Keratinocyte (primary cell): ENCODE results near the gene L3MBTL3. TPM values are rescaled to one million over a fixed set of nuclear protein-coding genes. Genes with fewer than 3 reads are reported as not detected.

Experiments used
- DNase-seq: peaks from one replicate; pipeline ENCODE4 v3.0.0-alpha.2; 2011; ENCODE audit warnings: low read depth, missing footprints, low spot score
- FAIRE-seq: peaks from 2 replicates; lab custom pipeline; 2011; peaks lifted over from hg19 to GRCh38; lab: Jason Lieb, UNC
- H2AFZ ChIP-seq: 2 replicates; pipeline ENCODE4 v1.6.0; 2012; ENCODE audit warnings: low read length, control low read depth, inconsistent platforms; ENCODE audit not compliant: control insufficient read depth
- H3K27ac ChIP-seq: 2 replicates; pipeline ENCODE4 v1.5.1; 2011; ENCODE audit warnings: low read length; ENCODE audit not compliant: control insufficient read depth, insufficient read depth
- H3K27me3 ChIP-seq: 3 replicates; pipeline ENCODE4 v1.6.0; 2011; ENCODE audit warnings: low read length; ENCODE audit not compliant: control insufficient read depth, insufficient read depth; ENCODE audit errors: extremely low read depth
- H3K36me3 ChIP-seq, 2 experiments: 2 replicates in 1 of 2; 3 replicates in 1 of 2; pipeline ENCODE4 v1.5.1; 2011; ENCODE audit warnings: low read length in 2 of 2, mild to moderate bottlenecking in 1 of 2; ENCODE audit not compliant: control insufficient read depth in 2 of 2, insufficient read depth in 2 of 2; ENCODE audit errors: extremely low read depth in 1 of 2
- H3K4me1 ChIP-seq: 3 replicates; pipeline ENCODE4 v1.5.1; 2011; ENCODE audit warnings: low read length; ENCODE audit not compliant: control insufficient read depth, insufficient read depth; ENCODE audit errors: extremely low read depth
- H3K4me2 ChIP-seq: 3 replicates; pipeline ENCODE4 v1.6.0; 2011; ENCODE audit warnings: low read depth, low read length; ENCODE audit not compliant: control insufficient read depth, insufficient read depth; ENCODE audit errors: extremely low read depth
- H3K4me3 ChIP-seq, 3 experiments: fragments of 200-600 bp in 1 of 3; sonication (generic) in 1 of 3; 2 replicates in 2 of 3; 3 replicates in 1 of 3; pipeline ENCODE4 v1.5.1; 2011 to 2016; ENCODE audit warnings: low read length in 3 of 3, mild to moderate bottlenecking in 3 of 3, control low read depth in 2 of 3, inconsistent platforms in 1 of 3, low read depth in 1 of 3, mixed read lengths in 1 of 3, mixed run types in 1 of 3, moderate library complexity in 1 of 3; ENCODE audit not compliant: control insufficient read depth in 2 of 3, insufficient read depth in 2 of 3; ENCODE audit errors: extremely low read depth in 1 of 3
- H3K79me2 ChIP-seq: 2 replicates; pipeline ENCODE4 v1.6.0; 2012; ENCODE audit warnings: low read length; ENCODE audit not compliant: control insufficient read depth, insufficient read depth
- H3K9ac ChIP-seq: 3 replicates; pipeline ENCODE4 v1.6.0; 2011; ENCODE audit warnings: low read length; ENCODE audit not compliant: control insufficient read depth, insufficient read depth; ENCODE audit errors: extremely low read depth
- H3K9me1 ChIP-seq: 3 replicates; pipeline ENCODE4 v1.6.0; 2011; ENCODE audit warnings: low read length; ENCODE audit not compliant: control insufficient read depth, insufficient read depth; ENCODE audit errors: extremely low read depth
- H3K9me3 ChIP-seq: 2 replicates; pipeline ENCODE4 v1.5.1; 2012; ENCODE audit warnings: low read depth, low read length; ENCODE audit not compliant: control insufficient read depth
- H4K20me1 ChIP-seq: 3 replicates; pipeline ENCODE4 v1.6.0; 2011; ENCODE audit warnings: low read length; ENCODE audit not compliant: control insufficient read depth, insufficient read depth; ENCODE audit errors: extremely low read depth
- CTCF ChIP-seq, 3 experiments: IDR thresholded peaks in 1 of 3; conservative IDR thresholded peaks in 1 of 3; optimal IDR thresholded peaks in 1 of 3; 2 replicates in 2 of 3; 3 replicates in 1 of 3; pipeline versions ENCODE3 to v1.5.1; 2011; ENCODE audit warnings: low read length in 3 of 3, mild to moderate bottlenecking in 3 of 3, moderate library complexity in 2 of 3, control low read depth in 1 of 3, inconsistent platforms in 1 of 3; ENCODE audit not compliant: insufficient read depth in 2 of 3; ENCODE audit errors: extremely low read depth in 1 of 3
- EZH2 ChIP-seq: IDR thresholded peaks from one replicate; pipeline ENCODE4 v1.6.1; 2012; ENCODE audit warnings: inconsistent platforms, mild to moderate bottlenecking, low read length, moderate library complexity
- dilution Hi-C: fragments of 300-500 bp; cut with MboI; formaldehyde crosslinking; loops from one replicate; pipeline ENCODE4 v1.7.0; 2020; ENCODE audit warnings: low sequenced_read_pairs; ENCODE audit not compliant: extremely low pct_ligation_motif_present
- polyA plus RNA-seq, 5 experiments: library from polyadenylated mRNA; depleted of rRNA in 3 of 5; stranded (reverse) in 3 of 5; stranded (forward) in 1 of 5; unstranded in 1 of 5; fragments of >200 nt; gene quantifications; 1 replicate in 1 of 5; 2 replicates in 3 of 5; 3 replicates in 1 of 5; pipeline versions ENCODE4 v1.2.1 to v1.2.3, GENCODE V29; 2011 to 2012; ENCODE audit warnings: missing spikeins in 2 of 5, low read depth in 1 of 5, low replicate concordance in 1 of 5

Gene L3MBTL3
- polyA plus RNA-seq, 1 donor (not counting 4 experiments of a cell fraction or from before 2014, with no cell fraction given): 16.6 TPM

- H3K9ac ChIP-seq: no peak overlapping the region
- no peaks in the 10 kb centered on the region for H3K27me3 ChIP-seq
- no peaks in the 10 kb centered on the region for H3K9me1 ChIP-seq
- dilution Hi-C loops: no loop called here
- no peaks in the 10 kb centered on the region for H3K9me3 ChIP-seq
- FAIRE-seq (no peak), DNase-seq (no peak)
- H2AFZ ChIP-seq: no peak overlapping the region
- H3K36me3 ChIP-seq: no peaks in the 10 kb centered on the region
- no peak overlapping the region for H3K27ac ChIP-seq
- no peak overlapping the region for H3K4me2 ChIP-seq
- TF ChIP-seq EZH2 (no peak), CTCF (optimal IDR thresholded peaks at IDR 0.05 in 1 of 3, IDR thresholded peaks at IDR 0.05 in 1 of 3, conservative IDR thresholded peaks at IDR 0.05 in 1 of 3; ENCODE audit: extremely low read depth in 1 of 3, insufficient read depth in 2 of 3, low read length in 3 of 3) (no peak)
- H3K4me3 ChIP-seq: no peak overlapping the region
- H3K4me1 ChIP-seq: no peaks in the 10 kb centered on the region
- no peaks in the 10 kb centered on the region for H4K20me1 ChIP-seq
- no peaks in the 10 kb centered on the region for H3K79me2 ChIP-seq
Measured at GRCh38 chr6:129989396-129989795, 29.0 kb upstream of the L3MBTL3 start.

- no peaks in the 10 kb centered on the region for H3K27me3 ChIP-seq
- H3K36me3 ChIP-seq: no peaks in the 10 kb centered on the region
- FAIRE-seq: no peak
- no peak overlapping the region for H3K9ac ChIP-seq
- H3K9me1 ChIP-seq: no peaks in the 10 kb centered on the region
- no peaks in the 10 kb centered on the region for H4K20me1 ChIP-seq
- no peaks in the 10 kb centered on the region for H3K79me2 ChIP-seq
- dilution Hi-C loops: no loop called here
- H3K27ac ChIP-seq: no peak overlapping the region
- no peaks in the 10 kb centered on the region for H3K9me3 ChIP-seq
- DNase-seq: no peak
- no peak overlapping the region for H3K4me2 ChIP-seq
- no peak for TF ChIP-seq EZH2
- no peak overlapping the region for H2AFZ ChIP-seq
- H3K4me1 ChIP-seq: no peaks in the 10 kb centered on the region
- no peak overlapping the region for H3K4me3 ChIP-seq
Measured at GRCh38 chr6:129992881-129993280, 25.5 kb upstream of the L3MBTL3 start.

GRCh38 chr6:129994410-129994809 lies 24.0 kb upstream of the L3MBTL3 start:
- Histone ChIP-seq H3K4me3 (no peak overlapping the region), H3K27ac (no peak overlapping the region), H3K9me3 (no peaks in the 10 kb centered on the region), H3K4me1 (no peaks in the 10 kb centered on the region), H3K9ac (no peak overlapping the region), H3K27me3 (no peaks in the 10 kb centered on the region), H3K79me2 (no peaks in the 10 kb centered on the region), H3K36me3 (no peaks in the 10 kb centered on the region), H4K20me1 (no peaks in the 10 kb centered on the region), H3K9me1 (no peaks in the 10 kb centered on the region), H2AFZ (no peak overlapping the region), H3K4me2 (no peak overlapping the region)
- TF ChIP-seq CTCF (optimal IDR thresholded peaks at IDR 0.05 in 1 of 3, IDR thresholded peaks at IDR 0.05 in 1 of 3, conservative IDR thresholded peaks at IDR 0.05 in 1 of 3; ENCODE audit: extremely low read depth in 1 of 3, insufficient read depth in 2 of 3, low read length in 3 of 3) (no peak), EZH2 (no peak)
- FAIRE-seq (no peak), DNase-seq (no peak)
- dilution Hi-C loops: no loop called here
